ENCODE measurements around the gene TTC21B.

Gene TTC21B

GRCh38 chr2:165953655-165954606, at the start of gene TTC21B:
TTC21B (minus strand) TSS chr2:165953776; CDS start chr2:165953705, 71 bp downstream.
- H3K9me3 ChIP-seq (ENCODE audit: control insufficient read depth, low read length): no peaks in the 10 kb centered on the region
- peak within 1 kb of the TSS; percentile 40 for H3K9ac ChIP-seq
- no peaks in the 10 kb centered on the region for H3K36me3 ChIP-seq (ENCODE audit: control insufficient read depth, insufficient read depth, low read length)
- no peaks in the 10 kb centered on the region for H3K27me3 ChIP-seq (ENCODE audit: control insufficient read depth, insufficient read depth, low read length)
- peak within 1 kb of the TSS; percentile 92 for H2AFZ ChIP-seq
- H3K4me1 ChIP-seq: no peaks in the 10 kb centered on the region
- peak within 1 kb of the TSS; percentile 84 for H3K4me3 ChIP-seq (ENCODE audit: low read depth, low read length)
- TF ChIP-seq, protein P1, sequence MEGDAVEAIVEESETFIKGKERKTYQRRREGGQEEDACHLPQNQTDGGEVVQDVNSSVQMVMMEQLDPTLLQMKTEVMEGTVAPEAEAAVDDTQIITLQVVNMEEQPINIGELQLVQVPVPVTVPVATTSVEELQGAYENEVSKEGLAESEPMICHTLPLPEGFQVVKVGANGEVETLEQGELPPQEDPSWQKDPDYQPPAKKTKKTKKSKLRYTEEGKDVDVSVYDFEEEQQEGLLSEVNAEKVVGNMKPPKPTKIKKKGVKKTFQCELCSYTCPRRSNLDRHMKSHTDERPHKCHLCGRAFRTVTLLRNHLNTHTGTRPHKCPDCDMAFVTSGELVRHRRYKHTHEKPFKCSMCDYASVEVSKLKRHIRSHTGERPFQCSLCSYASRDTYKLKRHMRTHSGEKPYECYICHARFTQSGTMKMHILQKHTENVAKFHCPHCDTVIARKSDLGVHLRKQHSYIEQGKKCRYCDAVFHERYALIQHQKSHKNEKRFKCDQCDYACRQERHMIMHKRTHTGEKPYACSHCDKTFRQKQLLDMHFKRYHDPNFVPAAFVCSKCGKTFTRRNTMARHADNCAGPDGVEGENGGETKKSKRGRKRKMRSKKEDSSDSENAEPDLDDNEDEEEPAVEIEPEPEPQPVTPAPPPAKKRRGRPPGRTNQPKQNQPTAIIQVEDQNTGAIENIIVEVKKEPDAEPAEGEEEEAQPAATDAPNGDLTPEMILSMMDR (IDR thresholded peaks at IDR 0.05): peak; percentile 91
- peak within 1 kb of the TSS; percentile 74 for H3K27ac ChIP-seq
- peaks cover 12% of the 10 kb centered on the region for H3K79me2 ChIP-seq
- peak within 1 kb of the TSS; percentile 79 for H3K4me2 ChIP-seq (ENCODE audit: low read length)

DNA sequence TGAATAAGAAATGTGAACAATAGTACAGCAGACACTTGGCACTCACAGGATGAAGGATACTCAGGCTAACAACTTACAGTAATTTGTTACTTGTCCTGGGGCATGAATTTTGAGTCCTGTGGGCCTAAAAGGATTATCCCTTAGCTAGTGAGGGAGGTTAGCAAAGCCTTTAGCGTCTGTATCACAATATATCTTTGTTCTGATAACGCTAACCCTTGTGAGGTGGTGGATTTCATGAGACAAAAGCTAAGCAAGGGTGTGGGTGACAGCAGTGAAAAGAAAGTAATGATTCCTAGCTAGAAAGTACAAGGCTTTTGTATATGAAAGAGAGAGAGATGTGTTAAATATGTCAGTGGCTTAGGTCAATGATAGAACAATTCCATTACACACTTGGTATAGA, 46.8 kb upstream of the TTC21B start:
- no peaks in the 10 kb centered on the region for H3K4me1 ChIP-seq
- no peaks in the 10 kb centered on the region for H3K79me2 ChIP-seq
- H2AFZ ChIP-seq: no peak overlapping the region
- H3K4me3 ChIP-seq (ENCODE audit: low read depth, low read length): no peak overlapping the region
- TF ChIP-seq, protein P1 (IDR thresholded peaks at IDR 0.05): no peak
- H3K27me3 ChIP-seq (ENCODE audit: control insufficient read depth, insufficient read depth, low read length): no peaks in the 10 kb centered on the region
- H3K4me2 ChIP-seq (ENCODE audit: low read length): no peak overlapping the region
- no peaks in the 10 kb centered on the region for H3K9me3 ChIP-seq (ENCODE audit: control insufficient read depth, low read length)
- H3K27ac ChIP-seq: no peak overlapping the region
- no peaks in the 10 kb centered on the region for H3K36me3 ChIP-seq (ENCODE audit: control insufficient read depth, insufficient read depth, low read length)
- H3K9ac ChIP-seq: no peak overlapping the region

DNA sequence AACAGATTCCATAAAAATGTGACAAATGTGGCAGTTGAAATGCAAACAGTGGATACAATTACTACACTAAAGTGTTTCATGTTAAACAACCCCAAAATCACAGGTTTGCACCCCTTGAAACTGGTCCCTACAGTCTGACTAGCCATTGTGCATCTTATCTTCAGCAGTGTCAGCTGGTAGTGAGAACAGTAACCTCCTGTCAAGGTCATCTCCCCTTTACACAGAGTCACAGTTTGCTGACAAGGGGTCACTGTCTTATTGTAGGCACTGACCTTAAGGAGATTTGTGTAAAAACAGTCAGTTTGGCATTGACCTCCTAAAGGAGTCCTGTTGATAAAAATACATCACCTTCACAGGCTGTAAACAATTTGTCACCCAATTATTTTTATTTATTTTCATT, 37.3 kb upstream of the TTC21B start:
- H3K9ac ChIP-seq: no peak overlapping the region
- TF ChIP-seq, protein P1 (IDR thresholded peaks at IDR 0.05): no peak
- no peak overlapping the region for H3K27ac ChIP-seq
- no peaks in the 10 kb centered on the region for H3K4me1 ChIP-seq
- H3K27me3 ChIP-seq (ENCODE audit: control insufficient read depth, insufficient read depth, low read length): no peaks in the 10 kb centered on the region
- H3K4me2 ChIP-seq (ENCODE audit: low read length): no peak overlapping the region
- no peaks in the 10 kb centered on the region for H3K36me3 ChIP-seq (ENCODE audit: control insufficient read depth, insufficient read depth, low read length)
- H3K9me3 ChIP-seq (ENCODE audit: control insufficient read depth, low read length): no peaks in the 10 kb centered on the region
- no peak overlapping the region for H2AFZ ChIP-seq
- no peak overlapping the region for H3K4me3 ChIP-seq (ENCODE audit: low read depth, low read length)
- no peaks in the 10 kb centered on the region for H3K79me2 ChIP-seq

DNA sequence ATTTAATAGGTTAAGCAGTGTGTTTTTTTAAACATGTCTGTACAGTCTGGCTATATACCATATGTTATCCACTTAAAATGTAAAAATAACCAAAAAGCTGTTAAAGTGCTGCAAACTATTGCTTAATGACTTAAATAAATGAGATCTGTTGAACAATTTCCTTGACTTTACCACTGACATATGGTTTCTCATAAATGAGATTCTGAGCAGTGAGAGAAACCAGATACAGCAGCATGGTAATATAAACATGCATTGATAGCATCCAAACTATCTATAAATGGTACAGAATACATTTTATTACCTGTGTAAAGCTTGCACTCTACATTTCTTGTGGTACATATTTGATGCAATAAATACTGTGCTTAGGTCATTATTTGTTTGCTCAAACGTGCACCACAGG, 36.3 kb upstream of the TTC21B start:
- H3K36me3 ChIP-seq (ENCODE audit: control insufficient read depth, insufficient read depth, low read length): no peaks in the 10 kb centered on the region
- H3K9ac ChIP-seq: no peak overlapping the region
- H3K4me2 ChIP-seq (ENCODE audit: low read length): no peak overlapping the region
- no peaks in the 10 kb centered on the region for H3K4me1 ChIP-seq
- no peak overlapping the region for H3K4me3 ChIP-seq (ENCODE audit: low read depth, low read length)
- TF ChIP-seq, protein P1 (IDR thresholded peaks at IDR 0.05): no peak
- H3K27ac ChIP-seq: no peak overlapping the region
- H3K79me2 ChIP-seq: no peaks in the 10 kb centered on the region
- H3K27me3 ChIP-seq (ENCODE audit: control insufficient read depth, insufficient read depth, low read length): no peaks in the 10 kb centered on the region
- no peaks in the 10 kb centered on the region for H3K9me3 ChIP-seq (ENCODE audit: control insufficient read depth, low read length)
- no peak overlapping the region for H2AFZ ChIP-seq

All from parathyroid adenoma (tissue), 2 donors.